ENCODE measurements around the gene RSBN1. TPM values are rescaled to one million over a fixed set of nuclear protein-coding genes. Genes with fewer than 3 reads are reported as not detected.

Gene RSBN1
- total and polyA plus RNA-seq, 2 experiments from 2014 or later, result 15.4 to 17.4 TPM

DNA sequence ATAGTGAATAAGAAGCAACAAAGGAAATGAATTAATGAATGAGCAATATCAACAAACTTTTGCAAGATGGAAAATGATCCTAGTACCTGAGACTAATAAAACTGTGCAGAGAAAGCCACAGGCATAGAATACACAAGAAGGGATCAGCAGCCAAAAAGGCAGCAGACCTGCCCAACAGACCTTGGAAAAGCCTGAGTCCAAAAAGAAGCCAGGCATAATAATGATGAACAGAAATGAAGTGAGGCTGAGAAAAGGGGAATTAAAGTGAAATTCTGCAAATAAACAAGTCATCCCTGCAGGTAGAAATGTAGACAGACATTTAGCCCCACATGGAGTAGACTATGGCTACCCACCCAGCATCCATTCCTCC lies 42.7 kb downstream of the RSBN1 start:
- no peaks in the 10 kb centered on the region for H4K20me1 ChIP-seq (replicated peaks; ENCODE audit: insufficient read depth)
- Mint-ChIP-seq H3K27me3 (ENCODE audit: insufficient read depth, low read depth, poor library complexity) (no peaks in the 10 kb centered on the region), H3K4me1 (peaks cover 34% of the 10 kb centered on the region), H3K4me3 (no peak overlapping the region), H3K27ac (no peak overlapping the region), H3K9me3 (no peaks in the 10 kb centered on the region), H3K36me3 (ENCODE audit: low read depth) (peaks cover 21% of the 10 kb centered on the region)
- no peaks in the 10 kb centered on the region for H3K9me2 ChIP-seq (ENCODE audit: insufficient read depth)
- no peak overlapping the region; the same call in 1 of the 2 replicates for H3K27ac ChIP-seq (ENCODE audit: low read depth)
- ATAC-seq (no peak), DNase-seq (ENCODE audit: low spot score) (no peak)
- TF ChIP-seq, protein P1, sequence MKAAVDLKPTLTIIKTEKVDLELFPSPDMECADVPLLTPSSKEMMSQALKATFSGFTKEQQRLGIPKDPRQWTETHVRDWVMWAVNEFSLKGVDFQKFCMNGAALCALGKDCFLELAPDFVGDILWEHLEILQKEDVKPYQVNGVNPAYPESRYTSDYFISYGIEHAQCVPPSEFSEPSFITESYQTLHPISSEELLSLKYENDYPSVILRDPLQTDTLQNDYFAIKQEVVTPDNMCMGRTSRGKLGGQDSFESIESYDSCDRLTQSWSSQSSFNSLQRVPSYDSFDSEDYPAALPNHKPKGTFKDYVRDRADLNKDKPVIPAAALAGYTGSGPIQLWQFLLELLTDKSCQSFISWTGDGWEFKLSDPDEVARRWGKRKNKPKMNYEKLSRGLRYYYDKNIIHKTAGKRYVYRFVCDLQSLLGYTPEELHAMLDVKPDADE (IDR thresholded peaks at IDR 0.05), result no peak
- TF ChIP-seq ZNF114 (CRISPR knock-in tag; IDR thresholded peaks at IDR 0.05) (no peak), ZNF331 (CRISPR knock-in tag; IDR thresholded peaks at IDR 0.05; ENCODE audit: low read depth) (no peak), EZH2 (IDR thresholded peaks at IDR 0.05; ENCODE audit: low read depth, unreplicated experiment) (no peak), CREB1 (CRISPR knock-in tag; IDR thresholded peaks at IDR 0.05; ENCODE audit: low read depth) (no peak), NANOG (IDR thresholded peaks at IDR 0.05; ENCODE audit: borderline replicate concordance) (no peak), POLR2AphosphoS5 (IDR thresholded peaks at IDR 0.05; ENCODE audit: low read depth) (no peak), JUNB (IDR thresholded peaks at IDR 0.05; ENCODE audit: unreplicated experiment) (no peak), EZH2phosphoT487 (IDR thresholded peaks at IDR 0.05; ENCODE audit: unreplicated experiment) (no peak), STAT1 (IDR thresholded peaks at IDR 0.05; ENCODE audit: unreplicated experiment) (no peak)
- TF ChIP-seq, protein P2, sequence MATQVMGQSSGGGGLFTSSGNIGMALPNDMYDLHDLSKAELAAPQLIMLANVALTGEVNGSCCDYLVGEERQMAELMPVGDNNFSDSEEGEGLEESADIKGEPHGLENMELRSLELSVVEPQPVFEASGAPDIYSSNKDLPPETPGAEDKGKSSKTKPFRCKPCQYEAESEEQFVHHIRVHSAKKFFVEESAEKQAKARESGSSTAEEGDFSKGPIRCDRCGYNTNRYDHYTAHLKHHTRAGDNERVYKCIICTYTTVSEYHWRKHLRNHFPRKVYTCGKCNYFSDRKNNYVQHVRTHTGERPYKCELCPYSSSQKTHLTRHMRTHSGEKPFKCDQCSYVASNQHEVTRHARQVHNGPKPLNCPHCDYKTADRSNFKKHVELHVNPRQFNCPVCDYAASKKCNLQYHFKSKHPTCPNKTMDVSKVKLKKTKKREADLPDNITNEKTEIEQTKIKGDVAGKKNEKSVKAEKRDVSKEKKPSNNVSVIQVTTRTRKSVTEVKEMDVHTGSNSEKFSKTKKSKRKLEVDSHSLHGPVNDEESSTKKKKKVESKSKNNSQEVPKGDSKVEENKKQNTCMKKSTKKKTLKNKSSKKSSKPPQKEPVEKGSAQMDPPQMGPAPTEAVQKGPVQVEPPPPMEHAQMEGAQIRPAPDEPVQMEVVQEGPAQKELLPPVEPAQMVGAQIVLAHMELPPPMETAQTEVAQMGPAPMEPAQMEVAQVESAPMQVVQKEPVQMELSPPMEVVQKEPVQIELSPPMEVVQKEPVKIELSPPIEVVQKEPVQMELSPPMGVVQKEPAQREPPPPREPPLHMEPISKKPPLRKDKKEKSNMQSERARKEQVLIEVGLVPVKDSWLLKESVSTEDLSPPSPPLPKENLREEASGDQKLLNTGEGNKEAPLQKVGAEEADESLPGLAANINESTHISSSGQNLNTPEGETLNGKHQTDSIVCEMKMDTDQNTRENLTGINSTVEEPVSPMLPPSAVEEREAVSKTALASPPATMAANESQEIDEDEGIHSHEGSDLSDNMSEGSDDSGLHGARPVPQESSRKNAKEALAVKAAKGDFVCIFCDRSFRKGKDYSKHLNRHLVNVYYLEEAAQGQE (IDR thresholded peaks at IDR 0.05; ENCODE audit: unreplicated experiment), result no peak
- TF ChIP-seq, protein P3, sequence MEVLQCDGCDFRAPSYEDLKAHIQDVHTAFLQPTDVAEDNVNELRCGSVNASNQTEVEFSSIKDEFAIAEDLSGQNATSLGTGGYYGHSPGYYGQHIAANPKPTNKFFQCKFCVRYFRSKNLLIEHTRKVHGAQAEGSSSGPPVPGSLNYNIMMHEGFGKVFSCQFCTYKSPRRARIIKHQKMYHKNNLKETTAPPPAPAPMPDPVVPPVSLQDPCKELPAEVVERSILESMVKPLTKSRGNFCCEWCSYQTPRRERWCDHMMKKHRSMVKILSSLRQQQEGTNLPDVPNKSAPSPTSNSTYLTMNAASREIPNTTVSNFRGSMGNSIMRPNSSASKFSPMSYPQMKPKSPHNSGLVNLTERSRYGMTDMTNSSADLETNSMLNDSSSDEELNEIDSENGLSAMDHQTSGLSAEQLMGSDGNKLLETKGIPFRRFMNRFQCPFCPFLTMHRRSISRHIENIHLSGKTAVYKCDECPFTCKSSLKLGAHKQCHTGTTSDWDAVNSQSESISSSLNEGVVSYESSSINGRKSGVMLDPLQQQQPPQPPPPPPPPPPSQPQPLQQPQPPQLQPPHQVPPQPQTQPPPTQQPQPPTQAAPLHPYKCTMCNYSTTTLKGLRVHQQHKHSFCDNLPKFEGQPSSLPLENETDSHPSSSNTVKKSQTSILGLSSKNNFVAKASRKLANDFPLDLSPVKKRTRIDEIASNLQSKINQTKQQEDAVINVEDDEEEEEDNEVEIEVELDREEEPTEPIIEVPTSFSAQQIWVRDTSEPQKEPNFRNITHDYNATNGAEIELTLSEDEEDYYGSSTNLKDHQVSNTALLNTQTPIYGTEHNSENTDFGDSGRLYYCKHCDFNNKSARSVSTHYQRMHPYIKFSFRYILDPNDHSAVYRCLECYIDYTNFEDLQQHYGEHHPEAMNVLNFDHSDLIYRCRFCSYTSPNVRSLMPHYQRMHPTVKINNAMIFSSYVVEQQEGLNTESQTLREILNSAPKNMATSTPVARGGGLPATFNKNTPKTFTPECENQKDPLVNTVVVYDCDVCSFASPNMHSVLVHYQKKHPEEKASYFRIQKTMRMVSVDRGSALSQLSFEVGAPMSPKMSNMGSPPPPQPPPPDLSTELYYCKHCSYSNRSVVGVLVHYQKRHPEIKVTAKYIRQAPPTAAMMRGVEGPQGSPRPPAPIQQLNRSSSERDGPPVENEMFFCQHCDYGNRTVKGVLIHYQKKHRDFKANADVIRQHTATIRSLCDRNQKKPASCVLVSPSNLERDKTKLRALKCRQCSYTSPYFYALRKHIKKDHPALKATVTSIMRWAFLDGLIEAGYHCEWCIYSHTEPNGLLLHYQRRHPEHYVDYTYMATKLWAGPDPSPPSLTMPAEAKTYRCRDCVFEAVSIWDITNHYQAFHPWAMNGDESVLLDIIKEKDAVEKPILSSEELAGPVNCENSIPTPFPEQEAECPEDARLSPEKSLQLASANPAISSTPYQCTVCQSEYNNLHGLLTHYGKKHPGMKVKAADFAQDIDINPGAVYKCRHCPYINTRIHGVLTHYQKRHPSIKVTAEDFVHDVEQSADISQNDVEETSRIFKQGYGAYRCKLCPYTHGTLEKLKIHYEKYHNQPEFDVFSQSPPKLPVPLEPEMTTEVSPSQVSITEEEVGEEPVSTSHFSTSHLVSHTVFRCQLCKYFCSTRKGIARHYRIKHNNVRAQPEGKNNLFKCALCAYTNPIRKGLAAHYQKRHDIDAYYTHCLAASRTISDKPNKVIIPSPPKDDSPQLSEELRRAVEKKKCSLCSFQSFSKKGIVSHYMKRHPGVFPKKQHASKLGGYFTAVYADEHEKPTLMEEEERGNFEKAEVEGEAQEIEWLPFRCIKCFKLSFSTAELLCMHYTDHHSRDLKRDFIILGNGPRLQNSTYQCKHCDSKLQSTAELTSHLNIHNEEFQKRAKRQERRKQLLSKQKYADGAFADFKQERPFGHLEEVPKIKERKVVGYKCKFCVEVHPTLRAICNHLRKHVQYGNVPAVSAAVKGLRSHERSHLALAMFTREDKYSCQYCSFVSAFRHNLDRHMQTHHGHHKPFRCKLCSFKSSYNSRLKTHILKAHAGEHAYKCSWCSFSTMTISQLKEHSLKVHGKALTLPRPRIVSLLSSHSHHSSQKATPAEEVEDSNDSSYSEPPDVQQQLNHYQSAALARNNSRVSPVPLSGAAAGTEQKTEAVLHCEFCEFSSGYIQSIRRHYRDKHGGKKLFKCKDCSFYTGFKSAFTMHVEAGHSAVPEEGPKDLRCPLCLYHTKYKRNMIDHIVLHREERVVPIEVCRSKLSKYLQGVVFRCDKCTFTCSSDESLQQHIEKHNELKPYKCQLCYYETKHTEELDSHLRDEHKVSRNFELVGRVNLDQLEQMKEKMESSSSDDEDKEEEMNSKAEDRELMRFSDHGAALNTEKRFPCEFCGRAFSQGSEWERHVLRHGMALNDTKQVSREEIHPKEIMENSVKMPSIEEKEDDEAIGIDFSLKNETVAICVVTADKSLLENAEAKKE (CRISPR knock-in tag; IDR thresholded peaks at IDR 0.05), result no peak
- TF ChIP-seq, protein P4, sequence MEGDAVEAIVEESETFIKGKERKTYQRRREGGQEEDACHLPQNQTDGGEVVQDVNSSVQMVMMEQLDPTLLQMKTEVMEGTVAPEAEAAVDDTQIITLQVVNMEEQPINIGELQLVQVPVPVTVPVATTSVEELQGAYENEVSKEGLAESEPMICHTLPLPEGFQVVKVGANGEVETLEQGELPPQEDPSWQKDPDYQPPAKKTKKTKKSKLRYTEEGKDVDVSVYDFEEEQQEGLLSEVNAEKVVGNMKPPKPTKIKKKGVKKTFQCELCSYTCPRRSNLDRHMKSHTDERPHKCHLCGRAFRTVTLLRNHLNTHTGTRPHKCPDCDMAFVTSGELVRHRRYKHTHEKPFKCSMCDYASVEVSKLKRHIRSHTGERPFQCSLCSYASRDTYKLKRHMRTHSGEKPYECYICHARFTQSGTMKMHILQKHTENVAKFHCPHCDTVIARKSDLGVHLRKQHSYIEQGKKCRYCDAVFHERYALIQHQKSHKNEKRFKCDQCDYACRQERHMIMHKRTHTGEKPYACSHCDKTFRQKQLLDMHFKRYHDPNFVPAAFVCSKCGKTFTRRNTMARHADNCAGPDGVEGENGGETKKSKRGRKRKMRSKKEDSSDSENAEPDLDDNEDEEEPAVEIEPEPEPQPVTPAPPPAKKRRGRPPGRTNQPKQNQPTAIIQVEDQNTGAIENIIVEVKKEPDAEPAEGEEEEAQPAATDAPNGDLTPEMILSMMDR (conservative IDR thresholded peaks at IDR 0.05; ENCODE audit: low read depth in 2 of 2), result no peak
- H3K4me2 ChIP-seq, result peak overlapping the region; percentile 12
- no peak overlapping the region for H2AFZ ChIP-seq
- H3F3A ChIP-seq (replicated peaks; ENCODE audit: low read depth), result no peaks in the 10 kb centered on the region
- no peaks in the 10 kb centered on the region for H3K27me3 ChIP-seq (ENCODE audit: insufficient read depth)
- H3K4me1 ChIP-seq (ENCODE audit: insufficient read depth), result peaks cover 28% of the 10 kb centered on the region
- peaks cover 6% of the 10 kb centered on the region; the same call in 1 of the 2 replicates for H3K36me3 ChIP-seq (ENCODE audit: insufficient read depth)
- no peaks in the 10 kb centered on the region for H3K79me2 ChIP-seq (replicated peaks; ENCODE audit: insufficient read depth)
- H3K4me3 ChIP-seq, result no peak overlapping the region
